GM12892 (cell line): ENCODE measurements around the gene CAMK2D. TPM values are rescaled to one million over a fixed set of nuclear protein-coding genes. Genes with fewer than 3 reads are reported as not detected.
"Not testable (repeated sequence)": the region's sequence is repeated elsewhere in the genome, so short reads cannot be mapped to it uniquely, and the experiment has no call there.

Source experiments
- DNase-seq: peaks from one replicate; pipeline ENCODE4 v3.0.0; 2011; ENCODE audit not compliant: insufficient read length
- FAIRE-seq: peaks from 2 replicates; lab custom pipeline; 2011; peaks lifted over from hg19 to GRCh38; lab: Jason Lieb, UNC
- POLR2A ChIP-seq: IDR thresholded peaks from 2 replicates; pipeline ENCODE4 v1.6.1; 2011; ENCODE audit warnings: low read depth, low read length, control low read depth
- POLR2AphosphoS5 ChIP-seq: IDR thresholded peaks from 2 replicates; pipeline ENCODE4 v1.6.1; 2011; ENCODE audit warnings: low read depth, low read length, control low read depth
- TAF1 ChIP-seq: IDR thresholded peaks from 2 replicates; pipeline ENCODE4 v1.6.1; 2011; ENCODE audit warnings: low read depth, mild to moderate bottlenecking, control low read depth, low read length, borderline replicate concordance
- polyA plus RNA-seq: library from polyadenylated mRNA; unstranded; fragments of >200 nt; gene quantifications from one replicate; pipeline ENCODE4 v1.2.1, GENCODE V29; 2012; ENCODE audit warnings: missing spikeins, inconsistent platforms; ENCODE audit not compliant: missing spikeins

The CAMK2D gene
- 10.2 TPM for polyA plus RNA-seq

GRCh38 chr4:113761620-113762185, at the start of gene CAMK2D:
CAMK2D (minus strand) TSS chr4:113761738; CDS start chr4:113761068, 670 bp downstream.
- TF ChIP-seq POLR2AphosphoS5 (no peak), TAF1 (no peak), POLR2A (no peak)
- FAIRE-seq (no peak), DNase-seq (peak; percentile 39)

GRCh38 chr4:113810906-113811305, 49.4 kb upstream of the CAMK2D start:
- no peak for TF ChIP-seq POLR2AphosphoS5
- no peak for TF ChIP-seq TAF1
- no peak for TF ChIP-seq POLR2A
- FAIRE-seq (no peak), DNase-seq (no peak)

DNA sequence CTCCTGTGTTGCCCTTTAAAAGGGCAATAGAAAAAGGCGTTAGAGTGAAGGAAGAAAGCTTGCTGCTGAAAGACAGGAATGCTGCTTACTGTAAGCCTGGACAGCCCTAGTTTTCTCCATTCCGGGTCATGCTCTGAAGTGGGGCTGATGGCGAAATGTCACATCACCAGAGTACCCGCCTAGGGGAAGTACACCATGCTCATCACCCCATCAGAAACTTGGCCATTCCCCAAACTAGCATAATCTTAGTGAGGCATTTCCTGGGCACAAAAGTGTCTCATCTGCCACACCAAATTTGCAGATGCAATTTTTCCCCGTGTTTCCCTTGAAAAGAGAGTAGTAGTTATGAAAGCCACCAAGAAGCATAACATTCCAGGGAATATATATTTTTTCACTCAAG, 47.8 kb upstream of the CAMK2D start:
- DNase-seq, result no peak
- TF ChIP-seq TAF1 (no peak), POLR2AphosphoS5 (no peak), POLR2A (no peak)
- FAIRE-seq, result no peak

DNA sequence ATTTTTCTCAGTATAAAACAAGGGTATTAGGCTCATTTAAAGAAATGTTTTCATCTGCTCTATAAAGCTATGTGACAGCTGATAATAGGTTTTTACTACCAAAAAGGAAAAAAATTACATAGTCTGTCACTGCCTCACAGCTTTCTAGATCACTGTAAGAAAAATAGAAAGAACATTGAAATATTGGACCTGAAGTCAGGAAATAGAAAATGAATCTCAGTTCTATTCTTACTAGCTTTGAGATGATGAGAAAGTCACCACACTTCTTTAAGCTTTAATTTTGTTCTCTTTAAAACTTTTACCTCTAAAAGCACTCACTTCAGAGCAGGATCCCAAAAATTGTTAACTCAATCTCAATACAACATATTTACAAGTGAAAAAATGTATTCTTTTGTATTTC, 45.3 kb upstream of the CAMK2D start:
- FAIRE-seq, result peak; percentile 24
- TF ChIP-seq POLR2A (no peak), TAF1 (no peak), POLR2AphosphoS5 (no peak)

DNA sequence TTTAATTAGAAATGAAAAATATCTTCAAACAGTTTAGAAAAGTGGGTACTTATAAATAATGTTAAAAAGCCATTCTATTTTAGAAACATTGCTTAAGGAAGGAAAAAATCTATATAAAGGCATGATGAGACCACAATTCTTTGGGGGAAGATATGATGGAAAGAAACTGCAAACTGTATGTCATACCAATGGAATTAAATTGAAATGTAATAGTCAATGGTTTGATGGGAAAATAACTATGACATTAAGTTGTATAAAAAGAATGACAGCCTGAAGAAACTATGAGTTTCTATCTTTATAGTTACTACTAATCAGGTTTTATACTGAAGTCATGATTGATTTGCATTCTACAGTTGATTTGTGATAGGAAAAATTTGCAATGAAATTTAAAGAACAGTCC, 40.3 kb upstream of the CAMK2D start:
- TF ChIP-seq TAF1 (no peak), POLR2A (no peak), POLR2AphosphoS5 (no peak)
- FAIRE-seq (no peak), DNase-seq (no peak)

More for the DNA sequence above, 45.3 kb upstream of the CAMK2D start:
- no peak for DNase-seq

GRCh38 chr4:113796381-113796780, 34.8 kb upstream of the CAMK2D start:
- DNase-seq, FAIRE-seq: not testable (repeated sequence)

GRCh38 chr4:113790478-113790877, 28.9 kb upstream of the CAMK2D start:
- no peak for FAIRE-seq
- TF ChIP-seq POLR2AphosphoS5 (no peak), POLR2A (no peak), TAF1 (no peak)
- no peak for DNase-seq

DNA sequence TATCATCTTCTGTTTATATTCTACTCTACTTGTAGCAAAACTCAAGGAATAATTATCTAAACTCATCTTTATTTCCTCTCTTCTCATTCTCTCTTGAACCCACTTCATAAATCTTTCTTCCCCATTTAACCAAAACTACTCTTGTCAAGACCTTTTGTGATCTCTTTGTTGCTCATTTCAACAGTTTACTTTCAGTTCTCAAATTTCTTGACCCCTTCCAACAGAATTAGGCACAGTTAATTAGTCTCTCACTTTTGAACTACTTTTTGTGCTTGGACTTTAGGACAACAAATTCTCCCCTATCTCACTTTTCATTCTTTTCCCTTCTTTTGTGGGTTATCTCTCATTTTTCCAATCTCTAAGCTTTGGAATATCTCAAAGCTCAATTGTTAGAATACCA, 27.4 kb upstream of the CAMK2D start:
- TF ChIP-seq POLR2A (no peak), TAF1 (no peak)
- DNase-seq (no peak), FAIRE-seq (no peak)

DNA sequence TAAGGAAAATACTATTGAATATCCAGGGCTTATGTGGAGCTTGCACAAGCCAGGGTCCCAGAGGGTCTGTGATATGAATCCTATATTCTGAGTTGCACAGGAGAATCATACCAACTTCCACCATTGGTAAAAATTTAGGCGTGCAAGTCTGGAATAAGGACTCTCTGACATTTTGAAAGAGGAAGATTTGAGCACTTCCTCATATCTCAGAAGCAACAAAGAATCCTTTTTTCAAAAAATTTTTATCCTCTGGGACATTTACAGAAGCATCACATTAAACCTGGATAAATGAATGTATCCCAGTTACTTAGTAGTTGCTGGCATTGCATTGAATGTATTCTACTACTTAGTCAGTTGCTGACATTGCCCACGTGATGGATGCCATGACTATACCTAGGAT, 24.2 kb upstream of the CAMK2D start:
- FAIRE-seq, result peak; percentile 78

GRCh38 chr4:113784497-113785250, 23.1 kb upstream of the CAMK2D start:
- no peak for DNase-seq
- no peak for TF ChIP-seq POLR2AphosphoS5
- TF ChIP-seq TAF1, result no peak
- TF ChIP-seq POLR2A, result no peak
- FAIRE-seq, result no peak

More for the DNA sequence above, 24.2 kb upstream of the CAMK2D start:
- TF ChIP-seq POLR2A (no peak), TAF1 (no peak), POLR2AphosphoS5 (no peak)
- no peak for DNase-seq

- no peak for DNase-seq
- TF ChIP-seq TAF1 (no peak), POLR2A (no peak), POLR2AphosphoS5 (no peak)
- no peak for FAIRE-seq
Measured at GRCh38 chr4:113783701-113784100, 22.2 kb upstream of the CAMK2D start.

DNA sequence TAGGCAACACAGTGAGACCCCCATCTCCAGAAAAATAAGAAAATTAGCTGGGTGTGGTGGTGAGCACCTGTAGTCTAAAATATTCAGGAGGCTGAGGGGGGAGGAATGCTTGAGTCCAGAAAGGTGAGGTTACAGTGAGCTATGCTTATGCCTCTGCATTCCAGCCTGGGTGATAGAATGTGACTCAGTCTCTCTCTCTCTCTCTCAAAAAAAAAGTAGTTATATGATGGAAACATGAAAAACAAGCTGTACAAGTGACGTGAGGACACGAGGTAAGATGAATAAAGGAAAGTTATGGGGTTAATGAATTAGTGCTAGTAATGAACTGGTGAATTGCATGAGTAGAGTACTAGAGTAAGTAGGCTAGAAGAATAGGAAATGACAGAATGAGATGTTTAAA, 21.8 kb upstream of the CAMK2D start:
- no peak for TF ChIP-seq POLR2A
- TF ChIP-seq TAF1, result no peak
- no peak for TF ChIP-seq POLR2AphosphoS5
- FAIRE-seq, result no peak
- no peak for DNase-seq

DNA sequence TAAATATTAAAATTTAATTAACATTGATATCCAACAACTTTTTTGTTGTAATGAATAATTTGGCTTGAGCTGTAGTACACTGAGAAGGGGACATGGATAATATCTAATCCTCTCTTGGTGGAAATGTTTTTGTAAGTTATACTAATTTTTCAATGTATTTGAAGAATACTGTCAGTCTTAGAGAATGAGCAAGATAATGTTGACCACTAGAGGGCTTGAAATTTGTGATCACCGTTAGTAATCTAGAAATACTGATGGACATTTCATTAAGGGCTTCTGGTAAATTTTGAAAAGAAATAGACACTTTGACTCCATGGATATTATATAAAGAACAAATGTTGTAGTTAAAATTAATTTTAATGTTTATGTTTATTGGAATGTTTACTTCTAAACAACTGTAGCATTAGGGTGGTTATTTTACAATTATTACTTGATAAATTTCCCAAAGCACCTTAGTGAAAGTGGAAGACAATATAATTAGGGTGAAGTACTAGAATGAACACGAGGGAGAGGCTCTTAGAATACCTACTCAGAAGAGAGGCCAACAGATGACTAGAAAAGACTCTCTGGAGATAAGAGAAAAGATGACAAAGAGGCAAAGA, 20.0 kb upstream of the CAMK2D start:
- TF ChIP-seq POLR2AphosphoS5 (no peak), POLR2A (no peak), TAF1 (no peak)
- FAIRE-seq, result peak; percentile 14
- no peak for DNase-seq
